GM12878 (cell line): ENCODE measurements around the gene SPATC1L. TPM values are rescaled to one million over a fixed set of nuclear protein-coding genes. Genes with fewer than 3 reads are reported as not detected.

Experiments used
- ATAC-seq: fragments of 200-7000 bp; cut with Tn5 transposase; 3 replicates; pipeline ENCODE4 v1.9.1; 2020; ENCODE audit warnings: mild to moderate bottlenecking, moderate library complexity
- BruUV-seq: library from RNA; stranded (reverse); fragments of 400-500 nt; replicated peaks from 2 replicates; lab custom pipeline; 2021; lab: Mats Ljungman, UMichigan
- CTCF ChIA-PET: fragments of 300-600 bp; sonication (Branson Sonifier 250); formaldehyde crosslinking; extraction: SDS; loops from one replicate; lab custom pipeline; 2021; ENCODE audit warnings: inconsistent platforms; lab: Yijun Ruan, JAX
- POLR2A ChIA-PET: fragments of 350-600 bp; formaldehyde crosslinking; extraction: SDS; loops from one replicate; lab custom pipeline; 2021; ENCODE audit warnings: inconsistent platforms; lab: Charles Lee
- RAD21 ChIA-PET: fragments of 300-600 bp; sonication (Branson Sonifier 250); formaldehyde crosslinking; loops from one replicate; lab custom pipeline; 2023; ENCODE audit warnings: antibody characterized with exemption; ENCODE audit not compliant: unreplicated experiment; lab: Charles Lee
- SMC1A ChIA-PET: fragments of 300-600 bp; sonication (Branson Sonifier 250); formaldehyde crosslinking; loops from one replicate; lab custom pipeline; 2023; ENCODE audit not compliant: unreplicated experiment, uncharacterized antibody; lab: Charles Lee
- DNase-seq: peaks from one replicate; pipeline ENCODE4 v3.0.0-alpha.2; 2011; ENCODE audit warnings: low read depth, low spot score
- FAIRE-seq: peaks from 3 replicates; lab custom pipeline; 2011; peaks lifted over from hg19 to GRCh38; lab: Jason Lieb, UNC
- H2AFZ ChIP-seq: 2 replicates; pipeline ENCODE4 v1.6.0; 2011; ENCODE audit warnings: low read depth, low read length, control low read depth; ENCODE audit not compliant: control insufficient read depth
- H3K27ac ChIP-seq: 2 replicates; pipeline ENCODE4 v1.5.1; 2011; ENCODE audit warnings: control low read depth; ENCODE audit not compliant: control insufficient read depth, insufficient read depth
- H3K27me3 ChIP-seq, 2 experiments: replicated peaks in 1 of 2; 2 replicates each; pipeline versions ENCODE4 v1.6.0 to v1.6.1; 2011; ENCODE audit warnings: low read length in 1 of 2; ENCODE audit not compliant: control insufficient read depth in 2 of 2, insufficient read depth in 2 of 2
- H3K36me3 ChIP-seq, 2 experiments: 2 replicates each; pipeline ENCODE4 v1.5.1; 2011; ENCODE audit warnings: low read length in 1 of 2; ENCODE audit not compliant: control insufficient read depth in 2 of 2, insufficient read depth in 2 of 2
- H3K4me1 ChIP-seq: 2 replicates; pipeline ENCODE4 v1.6.1; 2011; ENCODE audit warnings: mild to moderate bottlenecking, low read length, moderate library complexity, mixed read lengths; ENCODE audit not compliant: control insufficient read depth, insufficient read depth
- H3K4me2 ChIP-seq: 2 replicates; pipeline ENCODE4 v1.6.0; 2011; ENCODE audit warnings: control low read depth; ENCODE audit not compliant: control insufficient read depth, insufficient read depth
- H3K4me3 ChIP-seq: fragments of 200-600 bp; sonication (generic); 2 replicates; pipeline ENCODE4 v1.5.1; 2016
- H3K79me2 ChIP-seq: 2 replicates; pipeline ENCODE4 v1.6.0; 2011; ENCODE audit warnings: low read length; ENCODE audit not compliant: control insufficient read depth, insufficient read depth
- H3K9ac ChIP-seq: 2 replicates; pipeline ENCODE4 v1.8.0; 2011; ENCODE audit warnings: low read length, control low read depth, mixed read lengths; ENCODE audit not compliant: control insufficient read depth, insufficient read depth
- H3K9me3 ChIP-seq: replicated peaks from 3 replicates; pipeline ENCODE4 v1.5.1; 2011; ENCODE audit warnings: mild to moderate bottlenecking, low read length; ENCODE audit not compliant: control insufficient read depth, insufficient read depth
- H4K20me1 ChIP-seq: 2 replicates; pipeline ENCODE4 v1.6.0; 2011; ENCODE audit not compliant: control insufficient read depth, insufficient read depth
- CHD1 ChIP-seq: IDR thresholded peaks from 2 replicates; pipeline ENCODE4 v1.6.1; 2012; ENCODE audit warnings: low read depth, low read length, improper control_type of control experiment
- HDGF ChIP-seq: fragments of 450-650 bp; IDR thresholded peaks from 2 replicates; pipeline ENCODE4 v1.6.1; 2016; ENCODE audit warnings: antibody characterized with exemption
- NFYB ChIP-seq: IDR thresholded peaks from 2 replicates; pipeline ENCODE4 v1.6.1; 2011; ENCODE audit warnings: low read depth, mild to moderate bottlenecking, low read length, improper control_type of control experiment, moderate library complexity; ENCODE audit not compliant: insufficient read depth
- PAX5 ChIP-seq: IDR thresholded peaks from 2 replicates; pipeline ENCODE4 v1.6.1; 2011; ENCODE audit warnings: low read depth, low read length, borderline replicate concordance
- RAD21 ChIP-seq: IDR thresholded peaks from 2 replicates; pipeline ENCODE4 v1.6.1; 2011; ENCODE audit warnings: mild to moderate bottlenecking, low read depth, low read length, moderate library complexity; ENCODE audit not compliant: insufficient read depth
- SKIL ChIP-seq: fragments of 450-650 bp; IDR thresholded peaks from 2 replicates; pipeline ENCODE4 v1.6.1; 2017; ENCODE audit warnings: mild to moderate bottlenecking, low read depth, inconsistent platforms; ENCODE audit not compliant: poor library complexity, severe bottlenecking
- SMARCA5 ChIP-seq: fragments of 450-650 bp; IDR thresholded peaks from 2 replicates; pipeline ENCODE4 v1.6.1; 2017; ENCODE audit warnings: mild to moderate bottlenecking
- YY1 ChIP-seq: IDR thresholded peaks from 2 replicates; pipeline ENCODE4 v1.6.1; 2011; ENCODE audit warnings: low read depth, mild to moderate bottlenecking, low read length
- ZNF384 ChIP-seq: IDR thresholded peaks from 2 replicates; pipeline ENCODE4 v1.6.1; 2012; ENCODE audit warnings: low read depth, mild to moderate bottlenecking, low read length, improper control_type of control experiment, borderline replicate concordance
- ZSCAN29 ChIP-seq: fragments of 450-650 bp; IDR thresholded peaks from 2 replicates; pipeline ENCODE4 v1.6.1; 2017; ENCODE audit warnings: mild to moderate bottlenecking, moderate library complexity
- WGBS: methylation state at CpG from one replicate; pipeline ENCODE4 v1.1.6; 2016; ENCODE audit warnings: low lambda C conversion rate; ENCODE audit not compliant: insufficient replicate concordance, insufficient coverage; ENCODE audit errors: missing lambda C conversion rate; 5-methylcytosine and 5-hydroxymethylcytosine counted together
- in situ Hi-C: fragments of 300-500 bp; cut with MboI; formaldehyde crosslinking; loops from 9 replicates; pipeline ENCODE4 v1.14.3; 2018; ENCODE audit warnings: mixed read lengths
- intact Hi-C: fragments of 100-400 bp; cut with micrococcal nuclease; formaldehyde crosslinking; loops from one replicate; pipeline ENCODE4 v1.14.2; 2022; ENCODE audit not compliant: unreplicated experiment
- polyA plus RNA-seq, 11 experiments: library from polyadenylated mRNA; depleted of rRNA in 4 of 11; unstranded in 6 of 11; stranded (reverse) in 5 of 11; fragments of >200 nt; fragmentation: Nextera tagmentation in 4 of 11; fragmentation: Illumina TruSeq in 1 of 11; extraction: Ambion mirVana in 4 of 11; extraction: Trizol in 1 of 11; gene quantifications; 1 replicate in 1 of 11; 2 replicates in 10 of 11; pipeline versions ENCODE4 v1.2.1 to v1.2.3, GENCODE V29; 2011 to 2016; ENCODE audit warnings: inconsistent platforms in 2 of 11, missing spikeins in 2 of 11, low read depth in 1 of 11
- total RNA-seq, 4 experiments: library from RNA; depleted of rRNA in 3 of 4; stranded (reverse); fragments of >200 nt in 3 of 4; fragmentation: Illumina TruSeq in 1 of 4; extraction: Trizol in 1 of 4; gene quantifications; 2 replicates each; pipeline versions ENCODE4 v1.2.1 to v1.2.3, GENCODE V29; 2013 to 2021

Gene SPATC1L
- total and polyA plus RNA-seq, 10 of the 15 experiments (the other 5 are each of a cell fraction or from before 2014, with no cell fraction given) = 1.4 to 16.0 (median 7.0) TPM; not detected in 2

GRCh38 chr21:46173573-46173972 lies 10.7 kb downstream of the SPATC1L start:
- RAD21 ChIA-PET = no interaction called here
- no peaks in the 10 kb centered on the region for H3K79me2 ChIP-seq
- no peak overlapping the region for H3K27ac ChIP-seq
- H3K4me1 ChIP-seq = no peaks in the 10 kb centered on the region; the same call in 1 of the 2 replicates
- no peak for DNase-seq
- 0% methylated on average over 1 of the region's 1 CpG for WGBS
- POLR2A ChIA-PET = interaction anchor here (0.5 kb wide), 1 partner anchor 11 kb away, joined by 3 read pairs; no protein-coding TSS in a partner anchor
- intact Hi-C loops = no loop called here
- no TSS peak for BruUV-seq
- peaks cover 2% of the 10 kb centered on the region; the same call in 1 of the 3 replicates for H3K9me3 ChIP-seq
- H3K9ac ChIP-seq = no peak overlapping the region
- in situ Hi-C loops = no loop called here
- no peak for FAIRE-seq
- no peak for ATAC-seq
- SMC1A ChIA-PET = no interaction called here
- no peaks in the 10 kb centered on the region for H4K20me1 ChIP-seq
- no peaks in the 10 kb centered on the region for H3K27me3 ChIP-seq
- H3K4me2 ChIP-seq = no peak overlapping the region
- no peak for TF ChIP-seq NFYB
- no peak for TF ChIP-seq ZSCAN29
- TF ChIP-seq, all 136 proteins: peak for 0
- H3K4me3 ChIP-seq = no peak overlapping the region
- CTCF ChIA-PET = no interaction called here
- H2AFZ ChIP-seq = no peak overlapping the region
- H3K36me3 ChIP-seq = no peaks in the 10 kb centered on the region

GRCh38 chr21:46172863-46173528 lies 11.3 kb downstream of the SPATC1L start:
- TF ChIP-seq YY1 (no peak), SMARCA5 (no peak), PAX5 (no peak), SKIL (no peak), RAD21 (no peak), CHD1 (no peak), ZNF384 (no peak), HDGF (no peak)
- Histone ChIP-seq H3K9ac (no peak overlapping the region), H3K9me3 (peaks cover 2% of the 10 kb centered on the region; the same call in 1 of the 3 replicates), H2AFZ (no peak overlapping the region), H3K27me3 (no peaks in the 10 kb centered on the region), H3K4me2 (no peak overlapping the region), H3K79me2 (no peaks in the 10 kb centered on the region), H3K27ac (no peak overlapping the region), H3K4me1 (no peaks in the 10 kb centered on the region; the same call in 1 of the 2 replicates), H4K20me1 (no peaks in the 10 kb centered on the region), H3K36me3 (no peaks in the 10 kb centered on the region), H3K4me3 (no peak overlapping the region)
- FAIRE-seq = no peak
- intact Hi-C loops = no loop called here
- ATAC-seq = no peak
- CTCF ChIA-PET = no interaction called here
- WGBS = 46% methylated on average over 6 of the region's 6 CpGs
- POLR2A ChIA-PET = interaction anchor here (0.5 to 0.6 kb wide), 2 partner anchors 11 to 468 kb away, joined by 3 to 7 read pairs; no protein-coding TSS in a partner anchor
- in situ Hi-C loops = no loop called here
- RAD21 ChIA-PET = no interaction called here
- no TSS peak for BruUV-seq
- DNase-seq = no peak
- SMC1A ChIA-PET = no interaction called here
